ENCODE measurements around the gene POFUT2.

Gene POFUT2

GRCh38 chr21:45220714-45221490 lies 66.8 kb downstream of the POFUT2 start:
- DNase-seq, result no peak

- DNase-seq, result no peak
These were observed 67.6 kb downstream of the POFUT2 start for GRCh38 chr21:45220071-45220481.

- DNase-seq, result no peak
These were observed 68.2 kb downstream of the POFUT2 start for GRCh38 chr21:45219517-45219916.

- no peak for DNase-seq
These were observed 70.7 kb downstream of the POFUT2 start for GRCh38 chr21:45217010-45217409.

- DNase-seq, result no peak
These were observed 72.5 kb downstream of the POFUT2 start for GRCh38 chr21:45215213-45215612.
